CD4-positive, alpha-beta memory T cell (primary cell): Measurements from ENCODE around the gene CDKAL1. TPM values are rescaled to one million over a fixed set of nuclear protein-coding genes. Genes with fewer than 3 reads are reported as not detected.

Source experiments
- CTCF ChIA-PET: fragments of 350-600 bp; sonication (Branson Sonifier 250); formaldehyde crosslinking; loops from one replicate; lab custom pipeline; 2021; ENCODE audit warnings: inconsistent platforms; ENCODE audit not compliant: partially characterized antibody; lab: Charles Lee
- POLR2A ChIA-PET: fragments of 350-600 bp; sonication (Branson Sonifier 250); formaldehyde crosslinking; loops from one replicate; lab custom pipeline; 2021; ENCODE audit not compliant: partially characterized antibody; lab: Charles Lee
- DNase-seq, 5 donors: peaks; one replicate each; pipeline versions ENCODE4 v3.0.0 to v3.0.0-alpha.2; 2020 to 2022; ENCODE audit warnings: mixed read lengths in 1 of 5
- H3K27ac ChIP-seq: one replicate; pipeline ENCODE4 v1.7.0; 2013; ENCODE audit warnings: low read depth, low read length
- H3K27me3 ChIP-seq: 2 replicates; pipeline ENCODE4 v1.7.0; 2013; ENCODE audit warnings: mild to moderate bottlenecking, low read length, moderate library complexity; ENCODE audit not compliant: insufficient read depth
- H3K36me3 ChIP-seq: 2 replicates; pipeline ENCODE4 v1.7.0; 2013; ENCODE audit warnings: mild to moderate bottlenecking, low read length, moderate library complexity; ENCODE audit not compliant: insufficient read depth
- H3K4me1 ChIP-seq: 2 replicates; pipeline ENCODE4 v1.7.0; 2013; ENCODE audit warnings: mild to moderate bottlenecking, low read length, moderate library complexity; ENCODE audit not compliant: insufficient read depth
- H3K4me3 ChIP-seq, 2 donors: one replicate each; pipeline ENCODE4 v1.7.0; 2013; ENCODE audit warnings: low read length in 2 of 2, mild to moderate bottlenecking in 1 of 2
- H3K9me3 ChIP-seq, 2 donors: one replicate each; pipeline ENCODE4 v1.7.0; 2013; ENCODE audit warnings: low read length in 2 of 2, control low read depth in 1 of 2; ENCODE audit not compliant: control insufficient read depth in 1 of 2
- H3K27ac Mint-ChIP-seq, 7 donors: one replicate each; pipeline ENCODE4 v1.8.0; 2020 to 2021; ENCODE audit warnings: mixed read lengths in 7 of 7, mild to moderate bottlenecking in 6 of 7, inconsistent platforms in 3 of 7, moderate library complexity in 3 of 7
- H3K27me3 Mint-ChIP-seq, 2 donors: one replicate each; pipeline ENCODE4 v1.8.0; 2020 to 2021; ENCODE audit warnings: mixed read lengths in 2 of 2
- H3K36me3 Mint-ChIP-seq, 2 donors: one replicate each; pipeline ENCODE4 v1.8.0; 2020 to 2021; ENCODE audit warnings: mixed read lengths in 2 of 2, inconsistent platforms in 1 of 2, mild to moderate bottlenecking in 1 of 2
- H3K4me1 Mint-ChIP-seq, 4 donors: one replicate each; pipeline ENCODE4 v1.8.0; 2020 to 2021; ENCODE audit warnings: mixed read lengths in 4 of 4, mild to moderate bottlenecking in 1 of 4
- H3K4me3 Mint-ChIP-seq, 8 donors: one replicate each; pipeline ENCODE4 v1.8.0; 2020 to 2021; ENCODE audit warnings: mixed read lengths in 8 of 8, mild to moderate bottlenecking in 7 of 8, moderate library complexity in 6 of 8, inconsistent platforms in 3 of 8
- H3K9me3 Mint-ChIP-seq, 8 donors: one replicate each; pipeline ENCODE4 v1.8.0; 2020 to 2021; ENCODE audit warnings: mixed read lengths in 8 of 8, mild to moderate bottlenecking in 5 of 8, inconsistent platforms in 3 of 8, moderate library complexity in 1 of 8
- intact Hi-C: fragments of 100-400 bp; cut with micrococcal nuclease; formaldehyde crosslinking; loops from one replicate; pipeline ENCODE4 v1.15.1; 2023
- polyA plus RNA-seq, 2 donors: library from polyadenylated mRNA; unstranded; fragments of 300-500 nt; fragmentation: Illumina TruSeq; gene quantifications; one replicate each; pipeline ENCODE4 v1.2.3, GENCODE V29; 2021
- total RNA-seq, 2 experiments: library from RNA; stranded (reverse); gene quantifications; one replicate each; pipeline ENCODE4 v1.2.3, GENCODE V29; 2021

The CDKAL1 gene
- total and polyA plus RNA-seq, 4 experiments from 2014 or later, result 22.3 to 41.8 (median 26.8) TPM

GRCh38 chr6:20877008-20877937, 343.0 kb downstream of the CDKAL1 start:
- Mint-ChIP-seq H3K4me1 (peaks cover 0 to 6% (median 3%) of the 10 kb centered on the region in 4 donors), H3K4me3 (no peak overlapping the region), H3K27me3 (no peaks in the 10 kb centered on the region), H3K36me3 (peaks cover 27 to 56% of the 10 kb centered on the region in 2 donors), H3K27ac (no peak overlapping the region), H3K9me3 (peaks cover 0 to 14% (median 10%) of the 10 kb centered on the region in 8 donors)
- CTCF ChIA-PET, result no interaction called here
- Histone ChIP-seq H3K4me3 (no peak overlapping the region), H3K27ac (no peak overlapping the region), H3K27me3 (no peaks in the 10 kb centered on the region), H3K9me3 (no peaks in the 10 kb centered on the region), H3K4me1 (no peaks in the 10 kb centered on the region), H3K36me3 (no peaks in the 10 kb centered on the region)
- intact Hi-C loops, result no loop called here
- DNase-seq, result no peak
- POLR2A ChIA-PET, result no interaction called here

- Histone ChIP-seq H3K36me3 (no peaks in the 10 kb centered on the region), H3K27me3 (no peaks in the 10 kb centered on the region), H3K9me3 (peaks cover 0 to 10% of the 10 kb centered on the region in 2 donors), H3K4me1 (no peaks in the 10 kb centered on the region), H3K27ac (no peak overlapping the region), H3K4me3 (no peak overlapping the region)
- Mint-ChIP-seq H3K4me3 (no peak overlapping the region), H3K9me3 (peaks cover 0 to 28% (median 25%) of the 10 kb centered on the region in 8 donors), H3K4me1 (peaks cover 0 to 6% (median 2%) of the 10 kb centered on the region in 4 donors), H3K36me3 (peaks cover 32 to 51% of the 10 kb centered on the region in 2 donors), H3K27me3 (no peaks in the 10 kb centered on the region), H3K27ac (peak overlapping the region in 1 of 7 donors; percentile 57)
- intact Hi-C loops, result no loop called here
- CTCF ChIA-PET, result no interaction called here
- DNase-seq, result no peak
- POLR2A ChIA-PET, result no interaction called here
Observed at GRCh38 chr6:20879121-20879520, 344.9 kb downstream of the CDKAL1 start.

- Histone ChIP-seq H3K27ac (no peak overlapping the region), H3K36me3 (no peaks in the 10 kb centered on the region), H3K4me1 (no peaks in the 10 kb centered on the region), H3K4me3 (no peak overlapping the region), H3K27me3 (no peaks in the 10 kb centered on the region), H3K9me3 (peaks cover 0 to 10% of the 10 kb centered on the region in 2 donors)
- Mint-ChIP-seq H3K27me3 (no peaks in the 10 kb centered on the region), H3K36me3 (peaks cover 36 to 55% of the 10 kb centered on the region in 2 donors), H3K4me3 (no peak overlapping the region), H3K4me1 (peaks cover 0 to 6% (median 2%) of the 10 kb centered on the region in 4 donors), H3K9me3 (peaks cover 0 to 32% (median 29%) of the 10 kb centered on the region in 8 donors), H3K27ac (no peak overlapping the region)
- intact Hi-C loops, result no loop called here
- ChIA-PET POLR2A (no interaction called here), CTCF (no interaction called here)
- no peak for DNase-seq
Observed at GRCh38 chr6:20879526-20879925, 345.3 kb downstream of the CDKAL1 start.

- H3K4me3 ChIP-seq, result no peak overlapping the region
- no peaks in the 10 kb centered on the region for H3K27me3 ChIP-seq
- Mint-ChIP-seq H3K27me3 (no peaks in the 10 kb centered on the region), H3K4me3 (no peak overlapping the region), H3K9me3 (peaks cover 0 to 50% (median 45%) of the 10 kb centered on the region in 8 donors), H3K36me3 (peaks cover 41 to 71% of the 10 kb centered on the region in 2 donors), H3K27ac (no peak overlapping the region), H3K4me1 (peaks cover 0 to 6% (median 1%) of the 10 kb centered on the region in 4 donors)
- no peak overlapping the region for H3K27ac ChIP-seq
- intact Hi-C loops, result no loop called here
- H3K36me3 ChIP-seq, result no peaks in the 10 kb centered on the region
- POLR2A ChIA-PET, result no interaction called here
- no peak for DNase-seq
- H3K9me3 ChIP-seq, result peaks cover 0 to 10% of the 10 kb centered on the region in 2 donors
- no peaks in the 10 kb centered on the region for H3K4me1 ChIP-seq
- CTCF ChIA-PET, result no interaction called here
Observed at GRCh38 chr6:20881365-20881764, 347.1 kb downstream of the CDKAL1 start.

- Mint-ChIP-seq H3K36me3 (peaks cover 40 to 72% of the 10 kb centered on the region in 2 donors), H3K4me3 (no peak overlapping the region), H3K4me1 (peaks cover 0 to 6% (median under 1%) of the 10 kb centered on the region in 4 donors), H3K27me3 (no peaks in the 10 kb centered on the region), H3K9me3 (peaks cover 0 to 54% (median 51%) of the 10 kb centered on the region in 8 donors), H3K27ac (no peak overlapping the region)
- ChIA-PET CTCF (no interaction called here), POLR2A (no interaction called here)
- peaks cover 0 to 10% of the 10 kb centered on the region in 2 donors for H3K9me3 ChIP-seq
- H3K36me3 ChIP-seq, result no peaks in the 10 kb centered on the region
- DNase-seq, result no peak
- H3K27ac ChIP-seq, result no peak overlapping the region
- no peaks in the 10 kb centered on the region for H3K4me1 ChIP-seq
- H3K27me3 ChIP-seq, result no peaks in the 10 kb centered on the region
- intact Hi-C loops, result no loop called here
- H3K4me3 ChIP-seq, result no peak overlapping the region
Observed at GRCh38 chr6:20882014-20882413, 347.8 kb downstream of the CDKAL1 start.

- H3K9me3 Mint-ChIP-seq, result peaks cover 4 to 69% (median 55%) of the 10 kb centered on the region in 8 donors
- intact Hi-C loops, result no loop called here
Observed at GRCh38 chr6:20885076-20885475, 350.8 kb downstream of the CDKAL1 start.

GRCh38 chr6:20891161-20891560, 356.9 kb downstream of the CDKAL1 start:
- CTCF ChIA-PET, result no interaction called here

More at GRCh38 chr6:20885076-20885475, 350.8 kb downstream of the CDKAL1 start:
- no peaks in the 10 kb centered on the region for H3K27me3 Mint-ChIP-seq
- Histone ChIP-seq H3K36me3 (no peaks in the 10 kb centered on the region), H3K4me3 (no peak overlapping the region), H3K27ac (no peak overlapping the region), H3K4me1 (no peaks in the 10 kb centered on the region), H3K9me3 (peaks cover 0 to 10% of the 10 kb centered on the region in 2 donors), H3K27me3 (no peaks in the 10 kb centered on the region)
- DNase-seq, result no peak
- CTCF ChIA-PET, result no interaction called here
- H3K4me3 Mint-ChIP-seq, result peak overlapping the region in 1 of 8 donors; percentile 4
- H3K36me3 Mint-ChIP-seq, result peaks cover 43 to 61% of the 10 kb centered on the region in 2 donors
- POLR2A ChIA-PET, result no interaction called here
- no peaks in the 10 kb centered on the region for H3K4me1 Mint-ChIP-seq
- H3K27ac Mint-ChIP-seq, result no peak overlapping the region

More at GRCh38 chr6:20891161-20891560, 356.9 kb downstream of the CDKAL1 start:
- Histone ChIP-seq H3K27me3 (no peaks in the 10 kb centered on the region), H3K27ac (no peak overlapping the region), H3K4me3 (no peak overlapping the region), H3K9me3 (no peaks in the 10 kb centered on the region), H3K36me3 (no peaks in the 10 kb centered on the region), H3K4me1 (no peaks in the 10 kb centered on the region)
- no peak overlapping the region for H3K27ac Mint-ChIP-seq
- no peak overlapping the region for H3K4me3 Mint-ChIP-seq
- no peaks in the 10 kb centered on the region for H3K27me3 Mint-ChIP-seq
- no peak for DNase-seq
- peaks cover 4 to 23% (median 15%) of the 10 kb centered on the region in 8 donors for H3K9me3 Mint-ChIP-seq
- POLR2A ChIA-PET, result no interaction called here
- no peaks in the 10 kb centered on the region for H3K4me1 Mint-ChIP-seq
- H3K36me3 Mint-ChIP-seq, result peaks cover 26 to 37% of the 10 kb centered on the region in 2 donors
- intact Hi-C loops, result no loop called here
